Measurements from ENCODE around the gene SYAP1. TPM values are rescaled to one million over a fixed set of nuclear protein-coding genes. Genes with fewer than 3 reads are reported as not detected.

The SYAP1 gene
- total and polyA plus RNA-seq, 2 of the 8 experiments (the other 6 are each of a cell fraction or from before 2014, with no cell fraction given), result 2.9 to 20.3 TPM

- TF ChIP-seq CHD7 (IDR thresholded peaks at IDR 0.05; ENCODE audit: insufficient replicate concordance, low read length) (no peak), BCL11A (IDR thresholded peaks at IDR 0.05; ENCODE audit: low read depth in 2 of 2, low read length in 2 of 2) (no peak), SAP30 (IDR thresholded peaks at IDR 0.05; ENCODE audit: insufficient read depth, insufficient replicate concordance, low read length) (no peak), POLR2A (IDR thresholded peaks at IDR 0.05; ENCODE audit: control extremely low read depth in 1 of 2, low read depth in 2 of 2, low read length in 2 of 2) (no peak), NANOG (IDR thresholded peaks at IDR 0.05; ENCODE audit: insufficient read depth, low read depth, low read length, poor library complexity, severe bottlenecking) (no peak), HDAC2 (IDR thresholded peaks at IDR 0.05; ENCODE audit: borderline replicate concordance in 1 of 2, low read depth in 2 of 2, low read length in 2 of 2) (no peak), BRCA1 (IDR thresholded peaks at IDR 0.05; ENCODE audit: low read depth, low read length) (no peak), CHD2 (IDR thresholded peaks at IDR 0.05; ENCODE audit: low read length) (no peak)
Observed at GRCh38 chrX:16700734-16701133, 18.7 kb upstream of the SYAP1 start (continued).
